HG03060 (cell line): ENCODE measurements around the gene MACROD2.

Experiments used
- ATAC-seq: cut with Tn5 transposase; IDR thresholded peaks from one replicate; pipeline ENCODE4 v1.9.1; 2021; ENCODE audit warnings: low read depth, moderate number of reproducible peaks; ENCODE audit not compliant: unreplicated experiment

MACROD2 gene

DNA sequence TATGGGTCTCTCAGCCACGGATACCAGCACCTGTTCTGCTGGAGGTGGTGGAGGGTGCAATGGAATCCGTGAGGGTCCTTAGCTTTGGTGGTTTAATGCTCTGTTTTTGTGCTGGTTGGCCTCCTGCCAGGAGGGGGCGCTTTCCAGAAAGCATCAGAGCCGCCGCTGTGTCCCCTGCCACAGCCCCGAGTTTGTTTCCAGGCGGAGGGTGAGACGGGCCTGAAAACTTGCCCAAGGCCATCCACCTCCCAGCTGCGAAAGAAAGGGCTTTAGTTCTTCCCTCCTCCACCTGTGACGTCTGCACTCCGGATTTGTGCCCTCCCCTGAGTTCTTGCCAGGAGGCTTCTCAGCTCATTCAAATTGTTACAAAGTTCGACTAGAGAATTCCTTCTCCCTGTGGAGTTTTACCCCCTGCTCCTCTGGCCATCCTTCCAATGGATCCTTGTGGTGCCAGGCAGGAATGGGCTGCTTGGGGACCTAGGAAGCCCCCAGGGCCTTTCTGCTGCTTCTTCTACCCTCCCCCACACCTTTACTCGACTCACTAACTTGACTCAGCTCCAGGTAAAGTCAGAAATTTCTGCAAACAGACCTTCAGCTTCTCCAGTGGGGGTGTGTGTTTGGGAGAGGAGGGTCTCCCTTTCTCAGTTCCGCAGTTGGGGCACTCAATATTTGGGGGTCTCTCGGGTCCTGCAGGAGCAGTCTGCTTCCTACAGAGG is 1704.3 kb downstream of the MACROD2 start:
- ATAC-seq: no peak

DNA sequence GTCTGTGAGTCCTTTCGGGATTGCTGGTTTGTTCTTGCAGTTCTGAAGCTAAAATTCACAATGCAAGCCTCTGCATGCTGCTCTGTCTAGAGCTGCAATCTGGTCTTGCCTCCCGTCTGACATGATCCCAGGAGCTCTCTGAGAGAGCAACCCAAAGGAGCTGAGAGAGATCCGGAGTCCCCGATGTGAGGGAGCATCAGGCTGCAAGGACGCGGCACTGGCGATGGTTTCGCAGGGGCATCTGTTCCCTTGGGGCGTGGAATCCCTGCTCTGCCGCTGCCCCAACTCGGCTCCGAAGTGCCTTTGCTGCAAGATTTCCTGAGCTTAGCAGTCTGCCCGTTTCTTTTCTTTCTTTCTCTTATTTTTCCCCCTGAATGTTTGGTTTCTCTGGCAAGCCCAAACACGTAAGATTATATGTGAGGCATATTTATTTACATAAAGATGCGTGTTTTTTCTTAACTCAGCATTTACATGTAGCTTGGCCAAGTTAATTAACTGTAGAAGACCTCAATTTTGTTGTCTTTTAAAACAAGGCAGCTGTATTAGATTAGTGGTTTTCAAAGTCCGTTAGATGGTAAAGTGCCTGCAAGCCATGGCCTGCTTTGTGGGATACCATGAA is 1704.9 kb downstream of the MACROD2 start:
- ATAC-seq: no peak

DNA sequence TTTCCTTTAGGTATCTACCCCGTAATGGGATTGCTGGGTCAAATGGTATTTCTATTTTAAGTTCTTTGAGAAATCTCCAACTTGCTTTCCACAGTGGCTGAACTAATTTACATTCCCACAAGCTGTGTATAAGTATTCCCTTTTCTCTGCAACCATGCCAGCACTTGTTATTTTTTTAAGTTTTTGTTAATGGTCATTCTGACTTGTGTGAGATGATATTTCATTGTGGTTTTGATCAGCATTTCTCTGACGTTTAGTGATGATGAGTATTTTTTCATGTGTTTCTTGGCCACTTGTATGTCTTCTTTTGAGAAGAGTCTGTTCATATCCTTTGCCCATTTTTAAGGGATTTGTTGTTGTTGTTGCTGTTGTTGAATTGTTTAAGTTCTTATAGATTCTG is 1706.8 kb downstream of the MACROD2 start:
- ATAC-seq: no peak

DNA sequence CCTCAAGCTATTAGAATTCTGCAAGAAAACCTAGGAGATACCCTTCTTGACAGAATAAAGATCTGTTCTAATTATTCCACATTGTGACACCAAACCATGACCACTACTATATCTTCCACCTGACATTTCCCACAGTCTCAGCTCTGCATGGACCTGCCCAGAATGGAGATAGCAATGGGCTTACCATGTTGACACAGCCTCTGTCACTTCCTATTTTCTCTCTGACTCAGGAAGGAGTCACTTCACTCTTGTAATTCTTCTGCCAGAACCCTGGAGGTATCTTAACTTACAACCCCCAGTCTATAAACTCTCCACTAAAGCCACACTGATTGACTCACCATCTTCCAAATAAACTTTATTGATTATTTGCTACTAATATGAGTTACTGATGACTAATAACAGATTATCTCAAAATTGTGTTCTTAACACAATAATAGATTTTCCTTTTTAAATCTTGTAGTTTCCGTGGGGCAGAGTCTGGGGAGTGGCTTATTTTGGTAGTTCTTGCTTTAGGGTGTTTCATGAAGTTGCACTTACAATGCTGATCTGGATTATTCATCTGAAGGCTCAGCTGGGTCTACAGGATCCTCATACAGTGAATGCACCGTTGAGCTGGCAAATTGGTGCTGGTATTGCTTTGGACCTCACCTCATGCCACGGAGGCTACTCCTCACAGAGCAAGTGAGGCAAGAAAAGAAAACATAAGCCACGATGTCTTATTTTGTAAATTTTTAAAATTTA is 1708.0 kb downstream of the MACROD2 start:
- ATAC-seq: no peak

DNA sequence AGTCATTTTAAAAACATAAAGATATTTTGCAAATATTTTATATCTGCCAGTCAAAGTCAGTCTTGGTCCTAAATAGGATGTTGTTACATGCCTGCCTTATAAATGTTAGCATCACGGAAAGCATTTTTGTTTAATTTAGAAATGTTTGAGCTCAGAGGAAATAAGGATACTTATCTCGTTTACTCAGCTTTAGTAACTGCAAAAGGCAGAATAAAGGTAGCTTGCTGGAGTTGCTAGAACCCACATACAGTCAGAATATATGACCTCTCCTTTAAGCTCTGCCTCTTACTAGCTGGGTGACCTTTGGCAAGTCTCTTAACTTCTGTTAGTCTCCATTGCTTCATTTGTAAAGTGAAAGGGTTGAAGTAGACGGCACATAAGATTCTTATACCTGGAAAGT is 1710.7 kb downstream of the MACROD2 start:
- ATAC-seq: no peak

DNA sequence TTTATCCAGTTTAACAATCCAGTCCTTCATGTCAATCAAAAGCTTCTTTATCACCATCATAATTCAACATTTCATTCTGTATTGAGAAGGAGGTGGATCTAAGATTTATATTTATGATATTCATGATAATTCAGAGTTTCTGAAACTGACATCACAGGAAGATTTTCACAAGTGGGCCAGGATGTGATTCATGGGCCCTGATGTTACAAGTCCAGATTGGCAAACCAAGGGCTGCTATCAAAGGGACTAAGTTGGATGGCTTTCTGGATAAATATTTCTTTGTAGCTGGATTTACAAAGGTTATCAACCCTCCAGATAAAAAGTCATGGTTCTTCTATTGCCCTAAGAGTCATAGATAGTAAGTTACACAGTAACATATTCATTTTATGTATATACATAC is 1711.4 kb downstream of the MACROD2 start:
- ATAC-seq: no peak

DNA sequence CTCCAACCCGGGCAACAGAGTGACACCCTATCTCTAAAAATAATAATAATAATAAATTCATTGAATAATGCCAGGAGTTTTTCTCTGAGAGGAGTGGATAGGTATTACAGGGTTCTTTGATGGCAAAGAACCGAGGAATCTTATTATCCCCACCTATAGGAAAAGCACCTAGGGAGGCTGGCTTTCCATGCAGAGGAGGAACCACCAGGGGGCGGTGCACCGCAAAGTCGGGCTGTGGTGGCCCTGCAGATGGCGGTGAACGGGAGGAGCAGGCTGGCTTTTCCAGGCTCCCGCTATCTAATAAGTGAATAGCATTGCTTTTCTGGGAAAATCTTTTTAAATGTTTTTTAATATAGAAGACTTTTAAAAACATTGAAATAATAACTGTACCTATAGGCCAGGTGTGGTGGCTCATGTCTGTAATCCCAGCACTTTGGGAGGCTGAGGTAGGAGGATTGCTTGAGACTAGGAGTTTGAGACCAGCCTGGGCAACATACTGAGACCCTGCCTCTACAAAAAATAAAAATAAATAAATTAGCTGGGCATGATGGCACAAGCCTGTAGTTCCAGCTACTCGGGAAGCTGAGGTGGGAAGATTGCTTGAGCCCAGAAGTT is 1713.8 kb downstream of the MACROD2 start:
- ATAC-seq: no peak

DNA sequence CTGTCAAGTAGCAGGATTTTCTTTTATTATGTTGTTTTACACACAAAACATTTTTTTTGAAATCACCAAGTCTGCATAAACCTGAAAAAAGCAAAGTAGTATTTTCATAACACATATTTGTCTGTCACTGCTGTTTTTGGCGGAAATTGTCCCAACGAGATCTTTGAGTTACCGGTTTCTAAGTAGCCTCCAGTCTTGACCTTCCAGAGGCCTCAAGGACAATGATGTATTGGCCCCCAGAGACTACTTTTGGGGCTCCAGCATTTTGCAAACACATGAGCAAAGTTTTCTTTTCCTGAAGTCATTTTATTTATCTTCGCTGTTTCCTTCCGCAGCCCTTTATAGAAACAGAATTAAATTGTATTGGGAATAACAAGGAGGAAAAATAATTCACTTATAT is 1715.3 kb downstream of the MACROD2 start:
- no peak for ATAC-seq

DNA sequence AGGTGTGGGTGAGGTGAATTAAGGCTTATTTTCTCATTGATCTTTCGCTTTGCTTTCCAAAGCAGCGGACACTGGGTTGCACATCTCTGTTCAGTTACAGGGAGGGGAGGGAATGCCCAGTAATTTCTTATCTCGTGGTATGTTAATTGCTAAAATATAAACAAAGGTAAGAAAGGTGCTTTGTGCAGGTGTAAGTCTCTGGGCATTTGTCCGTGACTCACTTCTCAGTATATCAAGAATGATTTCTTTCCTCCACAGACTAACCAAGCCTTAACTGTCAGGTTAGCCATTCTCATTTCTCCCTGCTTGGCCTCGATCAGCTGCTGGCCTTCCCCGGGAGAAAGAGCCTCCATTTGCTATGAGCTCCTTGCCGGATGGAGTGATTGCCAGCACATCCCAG is 1715.9 kb downstream of the MACROD2 start:
- no peak for ATAC-seq

DNA sequence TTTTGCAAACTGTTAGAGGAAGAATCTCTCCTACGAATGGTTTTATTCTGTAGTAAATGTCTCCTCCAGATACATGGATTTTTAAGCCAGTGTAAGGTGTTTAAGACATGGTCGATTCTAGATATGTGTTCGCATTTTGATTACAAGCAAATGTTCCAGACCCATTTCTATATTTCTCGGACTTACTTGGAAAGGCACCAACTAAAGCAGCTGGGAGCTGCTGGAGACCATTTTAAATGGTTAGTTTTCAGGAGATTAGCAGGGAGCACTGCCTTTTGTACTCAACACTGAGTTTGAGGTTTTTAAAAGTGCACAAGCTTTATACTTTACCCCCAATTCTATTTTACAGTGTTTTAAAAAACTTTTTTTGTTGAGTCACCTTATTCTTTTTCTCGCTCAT is 1720.9 kb downstream of the MACROD2 start:
- no peak for ATAC-seq

DNA sequence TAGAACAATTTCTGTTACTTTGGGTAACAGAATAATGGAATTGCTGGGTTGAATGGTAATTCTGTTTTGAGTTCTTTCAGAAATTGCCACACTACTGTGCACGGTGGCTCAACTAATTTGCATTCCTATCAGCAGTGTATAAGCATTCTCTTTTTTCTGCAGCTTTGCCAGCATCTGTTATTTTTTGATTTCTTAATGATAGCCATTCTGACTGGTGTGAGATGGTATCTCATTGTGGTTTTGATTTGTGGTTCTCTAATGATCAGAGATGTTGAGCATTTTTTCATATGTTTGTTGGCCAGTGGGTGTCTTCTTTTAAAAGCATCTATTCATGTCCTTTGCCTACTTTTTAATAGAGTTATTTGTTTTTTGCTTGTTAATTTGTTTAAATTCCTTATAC is 1731.1 kb downstream of the MACROD2 start:
- no peak for ATAC-seq

DNA sequence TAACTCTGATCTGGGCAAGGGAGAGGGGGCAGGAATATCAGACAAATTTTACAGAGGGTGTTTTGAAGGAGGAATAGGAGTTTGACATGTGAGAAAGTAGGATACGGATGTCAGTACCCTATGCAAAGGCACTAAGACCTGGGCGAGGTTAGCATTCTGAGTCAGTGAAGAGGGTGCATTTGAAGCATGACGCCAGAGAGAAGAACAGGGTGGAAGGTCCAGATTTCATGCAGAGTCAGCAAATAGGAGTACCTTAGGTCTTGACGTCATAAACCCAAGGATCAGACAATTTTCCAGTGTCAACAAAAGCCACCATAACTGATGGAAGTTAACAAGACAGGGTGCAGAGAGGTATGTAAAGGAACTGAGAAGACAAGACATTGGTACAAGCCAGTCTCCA is 1738.7 kb downstream of the MACROD2 start:
- ATAC-seq: no peak

DNA sequence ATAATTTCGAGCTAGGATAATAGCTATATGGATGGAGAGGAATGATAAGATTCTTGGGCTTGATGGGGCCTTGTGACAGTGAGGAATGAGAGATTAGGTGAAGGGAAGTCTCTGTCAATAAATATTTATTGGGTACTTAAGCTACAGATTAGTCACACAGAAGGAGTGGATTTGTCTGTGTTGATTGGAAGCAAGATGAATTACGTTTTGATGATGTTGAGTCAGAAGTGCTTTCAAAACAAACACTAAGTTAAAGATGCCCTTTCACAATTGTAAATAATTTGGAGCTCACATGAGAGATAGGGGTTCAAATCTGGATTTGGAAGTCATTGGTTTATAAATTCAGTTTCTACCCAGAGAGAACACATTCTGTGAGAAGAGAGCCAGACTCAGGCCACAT is 1743.7 kb downstream of the MACROD2 start:
- no peak for ATAC-seq

DNA sequence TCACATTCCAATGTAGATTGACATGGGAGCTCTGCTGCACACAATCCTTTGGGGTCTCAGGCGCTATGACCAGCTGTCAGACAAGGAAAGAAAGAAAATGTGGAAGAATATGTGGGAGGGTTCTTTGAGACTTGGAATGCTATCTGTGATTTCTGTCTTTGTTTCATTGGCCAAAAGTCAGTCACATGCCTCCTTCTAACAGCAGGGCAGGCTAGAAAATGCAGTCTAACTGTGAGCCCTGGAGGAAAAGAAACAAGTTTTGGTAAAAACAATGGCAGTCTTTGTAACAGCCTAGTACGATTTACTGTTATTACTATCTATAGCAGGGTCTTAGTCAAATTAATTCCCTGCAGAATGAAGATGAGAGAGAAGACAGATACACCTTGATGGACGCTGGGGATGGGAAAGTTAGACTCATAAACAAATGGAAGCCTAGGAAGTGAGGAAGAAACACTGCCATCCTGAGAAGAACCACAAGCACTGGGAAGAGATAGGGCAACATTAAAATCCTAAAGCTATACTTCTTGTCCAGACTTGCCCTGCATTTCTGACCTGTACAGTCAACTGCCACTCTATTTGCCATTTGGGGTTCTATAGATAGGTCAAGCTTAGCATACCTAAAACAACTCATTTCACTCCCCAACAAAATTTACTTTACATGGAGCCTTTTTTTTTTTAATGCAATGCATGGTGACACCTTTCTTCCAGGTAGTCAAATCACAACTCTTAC is 1744.9 kb downstream of the MACROD2 start:
- ATAC-seq: no peak

DNA sequence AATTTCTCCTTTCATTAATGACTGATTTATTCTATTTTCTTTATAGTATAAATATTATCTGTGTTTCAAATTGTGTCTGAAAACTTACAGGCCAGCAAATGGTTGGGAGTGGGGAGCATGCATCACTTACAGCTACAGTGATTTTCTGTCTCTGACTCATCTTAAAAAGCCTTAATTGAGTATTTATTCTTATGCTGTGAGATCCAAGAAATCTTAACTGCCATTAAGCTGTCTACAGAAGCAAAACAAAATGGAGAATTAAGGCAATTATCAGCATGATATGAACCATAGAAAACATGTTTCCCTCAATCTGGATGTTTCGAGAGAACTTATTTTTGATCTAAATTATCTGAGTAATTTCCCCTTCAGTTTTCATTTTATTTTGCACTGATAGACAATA is 1746.8 kb downstream of the MACROD2 start:
- ATAC-seq: no peak

DNA sequence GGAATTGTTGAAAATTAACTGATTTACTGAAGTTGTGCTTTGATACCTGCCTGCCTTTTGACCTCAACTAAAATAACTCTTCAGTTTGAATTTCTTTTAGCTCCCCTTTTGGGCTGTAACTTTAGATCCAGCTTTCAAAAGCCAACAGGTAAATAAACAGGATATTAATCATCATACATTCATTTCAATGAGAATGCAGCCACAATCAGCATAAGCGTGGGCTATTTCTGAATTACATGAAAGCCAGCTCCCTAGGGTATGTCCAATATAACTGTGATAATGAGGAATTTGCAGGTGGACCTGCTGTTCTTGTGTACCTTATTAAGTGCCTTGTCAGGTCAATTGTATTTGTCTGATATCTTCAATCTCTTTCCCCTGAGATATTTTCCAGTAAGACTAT is 1747.3 kb downstream of the MACROD2 start:
- ATAC-seq: no peak

DNA sequence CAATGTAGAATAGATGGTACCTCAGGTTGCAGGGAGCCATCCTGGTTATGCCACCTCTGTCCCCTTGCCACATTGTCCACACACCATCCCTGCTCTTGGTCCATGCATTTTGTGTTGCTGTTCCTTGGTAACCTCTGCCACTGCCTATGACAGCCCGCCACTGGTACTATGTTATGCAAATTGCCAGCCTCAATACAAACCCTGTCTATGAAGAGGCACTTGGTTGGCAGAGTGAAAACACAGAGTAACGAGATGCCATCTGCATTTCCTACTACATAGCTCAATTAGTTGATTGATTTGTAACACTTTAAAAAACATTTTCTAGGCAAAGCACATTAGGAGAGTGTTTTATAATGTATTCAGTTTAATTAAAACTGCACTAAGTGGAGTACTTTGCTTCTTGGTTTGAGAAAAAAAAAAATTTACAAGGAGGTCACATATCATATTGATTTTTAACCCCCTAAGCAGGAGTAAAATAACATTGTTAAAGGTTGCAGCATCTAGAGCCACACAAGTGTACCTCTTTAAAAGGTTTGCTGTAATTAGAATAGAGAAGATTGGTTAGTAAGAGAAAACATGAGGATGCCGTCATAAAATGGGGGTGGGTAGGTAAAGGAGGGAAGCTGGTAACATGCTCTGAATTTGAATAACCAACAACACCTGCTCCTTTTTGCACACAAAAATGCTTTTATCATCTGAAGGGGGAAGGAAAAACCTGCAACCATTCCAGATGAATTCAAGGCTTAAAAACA is 1760.9 kb downstream of the MACROD2 start:
- no peak for ATAC-seq

DNA sequence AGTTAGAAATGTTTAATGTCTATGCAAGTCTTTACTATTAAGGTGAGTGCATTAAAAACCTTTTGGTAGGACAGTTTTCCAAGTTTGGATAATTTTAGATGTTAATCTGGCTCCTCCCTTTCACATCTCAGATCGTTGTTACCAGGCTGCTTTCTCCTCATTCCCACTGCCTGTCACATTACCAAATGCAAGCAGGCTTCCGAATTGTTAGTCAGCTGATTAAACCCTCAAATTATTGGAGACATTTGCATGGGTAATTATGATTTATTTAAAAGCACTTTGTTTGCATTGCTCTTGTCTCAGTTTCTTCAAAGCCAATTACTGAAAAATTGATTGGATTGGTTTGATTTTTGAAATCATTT is 1761.4 kb downstream of the MACROD2 start:
- ATAC-seq: no peak

DNA sequence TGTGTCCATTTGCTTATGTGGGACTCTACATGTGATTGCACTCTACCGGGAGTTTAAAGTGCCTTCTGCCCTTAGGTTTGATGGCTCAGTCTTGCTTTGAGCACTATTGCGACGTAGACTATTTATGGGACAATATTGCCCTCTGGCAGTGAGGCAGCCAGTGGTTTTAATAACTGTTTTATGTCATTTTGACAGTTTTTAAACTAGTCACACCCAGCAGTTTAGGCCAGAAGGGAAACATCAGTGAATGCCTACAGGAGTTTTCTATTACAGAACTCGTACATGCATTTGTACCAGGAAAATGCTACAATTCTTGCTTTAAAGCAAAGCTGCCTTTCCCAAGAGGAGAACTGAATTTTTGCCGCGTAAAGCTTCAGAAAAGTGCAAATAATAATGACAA is 1764.3 kb downstream of the MACROD2 start:
- ATAC-seq: no peak

DNA sequence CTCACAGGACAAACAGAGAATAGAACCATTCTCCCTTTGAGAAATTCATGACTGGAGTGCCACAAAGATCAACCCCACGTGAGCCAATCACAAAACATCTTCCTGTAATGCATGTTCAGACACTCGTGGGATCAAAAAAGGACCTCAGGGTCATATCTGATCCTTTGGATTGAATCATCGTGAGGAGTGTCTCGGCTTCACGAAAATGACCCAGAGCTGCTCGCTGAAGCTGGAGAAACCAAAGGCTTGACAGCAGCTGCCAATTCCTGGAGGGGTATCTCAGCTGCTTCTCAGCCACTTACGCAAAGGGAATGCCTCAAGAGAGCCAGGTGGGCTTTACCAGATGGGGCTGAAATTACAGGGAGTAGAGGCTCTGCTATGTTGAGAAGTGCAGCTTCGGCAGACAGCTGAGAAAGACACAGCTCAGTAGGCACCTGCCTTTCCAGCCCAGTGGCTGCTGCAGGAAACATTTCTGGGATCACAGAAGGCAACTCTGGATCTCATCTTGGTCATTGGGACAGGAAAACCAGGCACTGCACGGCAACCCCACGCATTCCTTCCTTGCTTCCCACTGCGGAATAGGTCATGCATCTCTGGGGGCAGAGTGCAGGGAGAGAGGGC is 1764.8 kb downstream of the MACROD2 start:
- ATAC-seq: no peak
